HEK293T (cell line): Measurements from ENCODE around the gene ARPC5.

Source experiments
- ARNT ChIP-seq: fragments of 450-650 bp; IDR thresholded peaks from 2 replicates; pipeline ENCODE4 v1.6.1; 2017; ENCODE audit warnings: mild to moderate bottlenecking
- BHLHE40 ChIP-seq: fragments of 450-650 bp; IDR thresholded peaks from 2 replicates; pipeline ENCODE4 v1.6.1; 2016; ENCODE audit warnings: mild to moderate bottlenecking, moderate library complexity, borderline replicate concordance
- CTBP1 ChIP-seq: fragments of 450-650 bp; IDR thresholded peaks from 2 replicates; pipeline ENCODE4 v1.6.1; 2016; ENCODE audit warnings: borderline replicate concordance
- ELF4 ChIP-seq: fragments of 450-650 bp; IDR thresholded peaks from 2 replicates; pipeline ENCODE4 v1.6.1; 2017; ENCODE audit warnings: antibody characterized with exemption
- FOXA1 ChIP-seq: fragments of 450-650 bp; IDR thresholded peaks from 2 replicates; pipeline ENCODE4 v1.6.1; 2016; ENCODE audit warnings: mild to moderate bottlenecking
- FOXK2 ChIP-seq: fragments of 450-650 bp; IDR thresholded peaks from 2 replicates; pipeline ENCODE4 v1.6.1; 2016; ENCODE audit warnings: mild to moderate bottlenecking
- HDGF ChIP-seq: fragments of 450-650 bp; IDR thresholded peaks from 2 replicates; pipeline ENCODE4 v1.6.1; 2017; ENCODE audit warnings: antibody characterized with exemption, borderline replicate concordance
- L3MBTL2 ChIP-seq: fragments of 450-650 bp; conservative IDR thresholded peaks from 2 replicates; pipeline ENCODE4 v1.6.1; 2016; ENCODE audit warnings: mild to moderate bottlenecking
- LEF1 ChIP-seq: fragments of 450-650 bp; IDR thresholded peaks from 2 replicates; pipeline ENCODE4 v1.6.1; 2017; ENCODE audit warnings: mild to moderate bottlenecking, borderline replicate concordance
- SP1 ChIP-seq: fragments of 450-650 bp; IDR thresholded peaks from 2 replicates; pipeline ENCODE4 v1.6.1; 2017
- SUZ12 ChIP-seq: fragments of 450-650 bp; IDR thresholded peaks from 2 replicates; pipeline ENCODE4 v1.6.1; 2016; ENCODE audit warnings: mild to moderate bottlenecking
- ZNF384 ChIP-seq: fragments of 450-650 bp; IDR thresholded peaks from 2 replicates; pipeline ENCODE4 v1.6.1; 2016

- TF ChIP-seq ZNF384 (no peak), SP1 (no peak), BHLHE40 (no peak), LEF1 (no peak), FOXA1 (no peak), SUZ12 (no peak), ARNT (no peak), HDGF (no peak), ELF4 (no peak), FOXK2 (no peak), CTBP1 (no peak), L3MBTL2 (no peak)
Measured at GRCh38 chr1:183575606-183576005, 60.0 kb downstream of the ARPC5 start.
